ENCODE results near the gene ZBTB40. TPM values are rescaled to one million over a fixed set of nuclear protein-coding genes. Genes with fewer than 3 reads are reported as not detected.

Gene ZBTB40
- 6.2 and 10.6 TPM in 2 replicates for polyA plus RNA-seq (2011; rRNA removed)
- 2.9 and 3.5 TPM in 2 replicates for polyA plus RNA-seq (2012; cell fraction: cytosol; rRNA removed)
- polyA plus RNA-seq (2012; cell fraction: nucleus; rRNA removed) = 16.7 and 22.0 TPM in 2 replicates
- polyA plus RNA-seq (2017; fragmentation: RNase III; extraction: RNeasy Plus Mini Kit Qiagen cat#74134 plus additional on column Dnase treatment) = 6.4 to 7.0 TPM (median 7.0 TPM) in 3 replicates
- 18.6 and 21.0 TPM in 2 replicates for polyA minus RNA-seq (2011; rRNA and poly(A)+ RNA removed)

- Histone ChIP-seq H3K4me2 (peak within 1 kb of the TSS; percentile 84), H3K4me3 (peak within 1 kb of the TSS; percentile 72), H3K9me3 (no peaks in the 10 kb centered on the region), H3K27ac (peak within 1 kb of the TSS; percentile 78 to 98), H3K4me1 (peaks cover 19% of the 10 kb centered on the region)
- ChIA-PET CTCF (interaction anchor here (0.6 to 1.2 kb wide), 2 partner anchors 38 to 188 kb away, joined by 3 read pairs; no protein-coding TSS in a partner anchor), POLR2A (no interaction called here)
- peak; percentile 68 to 96 for DNase-seq (ENCODE audit: low read depth in 1 of 2, low spot score in 1 of 2)
- WGBS (ENCODE audit: missing lambda C conversion rate) = 0% methylated on average over 11 of the region's 68 CpGs
- FAIRE-seq = no peak
- TF ChIP-seq MAZ (IDR thresholded peaks at IDR 0.05; ENCODE audit: borderline replicate concordance, low read depth, low read length) (peak; percentile 85; the same call in 1 of the 2 replicates), REST (IDR thresholded peaks at IDR 0.05) (peak; percentile 32; the same call in 1 of the 2 replicates), JUN (IDR thresholded peaks at IDR 0.05) (peak; percentile 35 to 66; a peak in 1 of 5 replicates), RFX5 (IDR thresholded peaks at IDR 0.05) (0 out of 2 replicates have a peak, but pooled peaks have one; percentile 33), FOXS1 (CRISPR knock-in tag; IDR thresholded peaks at IDR 0.05) (no peak), NPAS2 (CRISPR knock-in tag; IDR thresholded peaks at IDR 0.05; ENCODE audit: borderline replicate concordance) (0 out of 2 replicates have a peak, but pooled peaks have one; percentile 33), BHLHE40 (IDR thresholded peaks at IDR 0.05; ENCODE audit: low read depth, low read length) (peak; percentile 76), CBX8 (IDR thresholded peaks at IDR 0.05) (no peak), NR3C1 (IDR thresholded peaks at IDR 0.05) (no peak), MAX (IDR thresholded peaks at IDR 0.05) (peak; percentile 82), USF2 (IDR thresholded peaks at IDR 0.05) (peak; percentile 99), MYC (IDR thresholded peaks at IDR 0.05; ENCODE audit: borderline replicate concordance, low read length) (peak; percentile 78; the same call in 1 of the 2 replicates), RNF2 (IDR thresholded peaks at IDR 0.05; ENCODE audit: borderline replicate concordance, low read depth) (no peak), PHF8 (IDR thresholded peaks at IDR 0.05; ENCODE audit: borderline replicate concordance, low read depth) (peak; percentile 85; the same call in 1 of the 2 replicates), POLR2A (IDR thresholded peaks at IDR 0.05; ENCODE audit: low read length) (peak; percentile 52)
- peak; percentile 87 to 97 for ATAC-seq
Observed at GRCh38 chr1:22451702-22452480, at the start of gene ZBTB40. TSS of gene ZBTB40 (plus strand) at chr1:22451851. CDS start at chr1:22489949, 38,098 bp downstream.

GRCh38 chr1:22402356-22403053 is 49.1 kb upstream of the ZBTB40 start:
- TF ChIP-seq REST (IDR thresholded peaks at IDR 0.05) (no peak), USF2 (IDR thresholded peaks at IDR 0.05) (no peak), FOSB (CRISPR knock-in tag; IDR thresholded peaks at IDR 0.05) (no peak), KDM1A (IDR thresholded peaks at IDR 0.05; ENCODE audit: low read depth) (no peak), SREBF2 (IDR thresholded peaks at IDR 0.05) (no peak), BCL3 (IDR thresholded peaks at IDR 0.05) (no peak)
- ChIA-PET CTCF (interaction anchor here (0.6 to 4.9 kb wide), 3 partner anchors 11 to 297 kb away, joined by 3 to 29 read pairs (median 4); no protein-coding TSS in a partner anchor), POLR2A (no interaction called here)
- no peak for ATAC-seq
- WGBS (ENCODE audit: missing lambda C conversion rate) = 64% methylated on average over 9 of the region's 12 CpGs
- Histone ChIP-seq H3K27ac (no peak overlapping the region), H3K4me2 (no peak overlapping the region), H3K4me1 (no peaks in the 10 kb centered on the region), H3K9me3 (no peaks in the 10 kb centered on the region), H3K4me3 (no peak overlapping the region)
- no peak for FAIRE-seq
- no peak for DNase-seq (ENCODE audit: low read depth in 1 of 2, low spot score in 1 of 2)
